Renal cortical epithelial cell (primary cell): Measurements from ENCODE around the gene HNRNPM. TPM values are rescaled to one million over a fixed set of nuclear protein-coding genes. Genes with fewer than 3 reads are reported as not detected.
A peak's percentile ranks its signal among the peaks of the same experiment; 100 is the strongest.
"Not testable (repeated sequence)": the region's sequence is repeated elsewhere in the genome, so short reads cannot be mapped to it uniquely, and the experiment has no call there.

Source experiments
- DNase-seq: peaks from one replicate; pipeline ENCODE4 v3.0.0-alpha.2; 2011; ENCODE audit warnings: low read depth
- total RNA-seq: library from RNA; depleted of rRNA; stranded (reverse); fragments of >200 nt; gene quantifications from 2 replicates; pipeline ENCODE4 v1.2.3, GENCODE V29; 2014

Gene HNRNPM
- total RNA-seq, 1 donor from 2014 or later = 98.8 TPM

DNA sequence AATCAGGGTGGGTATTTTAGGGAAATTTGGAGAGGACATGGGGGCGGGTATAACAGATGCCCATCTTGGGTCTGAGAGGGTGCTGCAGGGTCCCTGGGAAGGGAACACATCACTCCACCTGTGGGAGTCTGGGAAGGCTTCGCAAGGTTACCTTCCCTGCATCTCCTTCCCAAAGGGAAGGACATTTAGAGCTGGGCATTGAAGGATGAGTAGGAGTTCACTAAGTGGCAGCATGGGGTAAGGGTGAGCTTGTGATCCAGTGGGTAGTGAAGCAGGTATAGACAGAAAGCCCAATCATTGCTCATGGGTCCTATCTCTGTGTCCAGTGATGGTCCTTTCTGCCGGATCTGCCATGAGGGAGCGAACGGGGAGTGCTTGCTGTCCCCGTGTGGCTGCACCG is 18.5 kb upstream of the HNRNPM start:
- DNase-seq = no peak

DNA sequence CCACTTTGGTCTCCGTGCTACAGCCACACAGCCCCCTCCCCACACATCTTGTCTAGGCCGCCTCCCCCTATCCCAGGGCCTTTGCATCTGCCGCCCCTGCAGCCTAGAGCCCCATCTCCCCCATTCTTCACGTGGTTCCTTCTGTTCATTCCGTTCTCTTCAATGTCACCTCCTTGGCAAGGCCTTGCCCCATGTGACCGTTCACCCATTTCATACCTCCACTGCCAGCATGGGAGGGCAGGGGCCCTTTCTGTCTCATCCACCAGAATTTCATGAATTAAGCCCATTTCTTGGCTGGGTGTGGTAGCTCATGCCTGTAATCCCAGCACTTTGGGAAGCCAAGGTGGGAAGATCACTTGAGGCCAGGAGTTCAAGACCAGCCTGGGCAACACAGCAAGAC is 15.7 kb upstream of the HNRNPM start:
- DNase-seq = no peak

DNA sequence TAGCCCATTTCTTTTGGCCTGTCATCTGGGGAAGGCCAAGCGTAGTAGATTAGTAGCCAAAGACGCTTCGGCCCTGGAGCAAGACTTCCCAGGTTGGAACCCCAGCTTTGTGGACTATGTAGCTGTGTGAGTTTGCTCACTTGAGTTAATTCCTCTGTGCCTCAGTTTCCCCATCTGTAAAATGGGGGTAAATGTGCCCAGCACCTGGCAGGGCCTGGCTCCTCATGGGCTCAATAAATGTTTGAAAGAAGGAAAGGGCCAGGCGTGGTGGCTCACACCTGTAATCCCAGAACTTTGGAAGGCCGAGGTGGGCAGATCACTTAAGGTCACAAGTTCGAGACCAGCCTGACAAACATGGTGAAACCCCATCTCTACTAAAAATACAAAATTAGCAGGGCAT is 14.9 kb upstream of the HNRNPM start:
- no peak for DNase-seq

DNA sequence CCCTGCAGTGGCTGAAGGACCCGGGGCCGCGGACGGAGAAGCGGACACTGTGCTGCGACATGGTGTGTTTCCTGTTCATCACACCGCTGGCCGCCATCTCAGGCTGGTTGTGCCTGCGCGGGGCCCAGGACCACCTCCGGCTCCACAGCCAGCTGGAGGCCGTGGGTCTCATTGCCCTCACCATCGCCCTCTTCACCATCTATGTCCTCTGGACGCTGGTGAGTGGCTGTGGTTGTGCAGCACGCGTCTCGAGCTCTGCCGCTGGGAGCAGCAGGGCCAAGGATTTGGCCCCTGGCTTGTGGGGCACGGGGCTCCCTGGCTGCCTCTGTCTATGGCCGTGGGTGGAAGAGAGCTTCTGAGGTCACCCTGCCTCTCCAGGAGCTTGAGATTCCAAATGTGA is 14.1 kb upstream of the HNRNPM start:
- no peak for DNase-seq

DNA sequence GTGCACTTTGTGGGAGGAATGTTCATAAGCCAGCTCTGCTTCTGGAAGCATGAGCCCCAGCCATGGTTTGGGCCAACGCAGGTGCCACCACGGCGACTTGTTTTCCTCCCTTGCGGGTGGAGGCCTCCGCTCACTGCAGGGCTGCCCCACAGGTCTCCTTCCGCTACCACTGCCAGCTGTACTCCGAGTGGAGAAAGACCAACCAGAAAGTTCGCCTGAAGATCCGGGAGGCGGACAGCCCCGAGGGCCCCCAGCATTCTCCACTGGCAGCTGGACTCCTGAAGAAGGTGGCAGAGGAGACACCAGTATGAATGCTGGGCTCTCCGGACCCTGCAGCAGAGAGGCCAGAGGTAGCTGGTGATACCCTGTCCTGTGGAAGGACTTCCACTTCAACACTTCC is 6.5 kb upstream of the HNRNPM start:
- DNase-seq = no peak

DNA sequence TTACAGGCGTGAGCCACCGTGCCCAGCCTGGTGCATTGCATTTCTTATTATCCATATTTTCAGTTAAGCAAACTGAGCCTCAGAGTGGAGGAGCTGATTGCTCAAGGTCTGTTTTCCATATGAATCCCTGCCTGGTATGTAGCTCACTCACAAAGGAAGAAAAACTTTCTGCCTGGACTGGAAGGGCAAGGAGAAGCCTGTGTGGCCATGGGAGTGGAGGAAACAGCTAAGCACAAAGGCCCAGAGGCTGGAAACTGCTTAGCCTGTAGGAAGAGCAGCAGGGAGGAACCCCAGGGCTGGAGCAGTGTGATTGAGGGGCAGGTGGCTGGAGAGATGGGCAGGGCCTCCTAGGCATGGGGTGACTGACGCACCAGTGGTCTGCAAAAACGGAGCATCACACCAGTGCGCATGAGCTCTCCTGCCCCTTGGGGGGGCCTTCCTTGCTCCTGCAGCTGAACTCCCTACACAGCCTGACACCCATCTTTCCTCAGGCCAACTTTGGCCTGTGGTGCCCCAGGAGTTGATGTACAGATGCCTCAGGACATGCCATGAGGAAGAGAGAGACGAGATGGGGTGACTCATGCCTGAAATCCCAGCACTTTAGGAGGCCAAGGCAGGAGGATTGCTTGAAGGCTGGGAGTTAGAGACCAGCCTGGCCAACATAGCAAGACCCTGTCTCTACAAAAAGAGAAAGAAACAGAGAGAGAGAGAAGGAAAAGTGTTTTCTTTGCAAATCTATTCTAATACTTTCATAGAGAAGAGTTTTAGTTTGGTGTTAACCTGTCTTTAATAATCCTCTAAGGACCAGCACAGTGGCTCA is 2.8 kb upstream of the HNRNPM start:
- no peak for DNase-seq

DNA sequence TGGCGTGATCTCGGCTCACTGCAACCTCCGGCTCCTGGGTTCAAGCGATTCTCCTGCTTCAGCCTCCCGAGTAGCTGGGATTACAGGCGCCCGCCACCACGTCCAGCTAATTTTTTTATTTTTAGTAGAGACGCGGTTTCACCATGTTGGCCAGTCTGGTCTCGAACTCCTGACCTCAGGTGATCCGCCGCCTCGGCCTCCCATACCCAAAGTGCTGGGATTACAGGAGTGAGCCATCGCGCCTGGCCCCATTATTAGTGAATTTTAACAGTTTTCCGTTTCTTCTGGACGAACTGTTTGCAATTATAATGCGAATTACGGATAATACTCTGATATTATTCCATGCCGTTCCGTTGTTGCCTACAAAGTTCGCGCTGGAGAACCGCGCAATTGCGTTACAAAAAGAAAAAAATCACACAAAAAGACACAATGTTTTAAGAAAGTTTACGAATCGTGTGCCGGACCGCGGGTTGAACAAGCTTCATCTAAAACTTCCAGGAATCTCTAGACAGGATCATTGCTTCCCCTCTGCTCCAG is 567 bp upstream of the HNRNPM start:
- not testable (repeated sequence) for DNase-seq

DNA sequence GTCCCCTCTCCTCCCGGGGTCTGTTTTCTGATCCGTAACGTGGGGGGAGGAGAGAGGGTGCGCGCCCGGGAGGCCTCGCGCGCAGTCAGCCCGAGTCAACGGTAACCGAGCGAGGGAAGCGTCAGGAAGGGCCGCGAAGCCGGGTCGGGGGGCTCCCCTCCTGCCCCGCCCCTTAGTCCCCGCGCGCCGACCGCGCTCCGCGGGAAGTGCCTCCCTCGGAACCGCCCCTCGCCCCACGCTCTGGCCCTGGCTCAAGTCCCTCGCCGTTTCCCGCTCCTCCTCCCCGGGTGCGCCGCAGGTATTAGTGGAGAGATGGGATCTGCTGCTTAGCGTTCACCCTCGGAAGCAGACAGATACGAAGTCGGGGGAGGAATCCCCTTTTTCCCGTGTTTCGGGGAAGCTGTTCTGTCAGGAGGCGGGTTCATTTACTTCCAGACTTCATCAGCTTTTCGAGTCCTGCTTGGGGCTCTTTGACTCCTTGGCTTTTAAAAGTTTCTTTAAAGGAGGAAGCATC is 770 bp downstream of the HNRNPM start:
- DNase-seq = no peak

DNA sequence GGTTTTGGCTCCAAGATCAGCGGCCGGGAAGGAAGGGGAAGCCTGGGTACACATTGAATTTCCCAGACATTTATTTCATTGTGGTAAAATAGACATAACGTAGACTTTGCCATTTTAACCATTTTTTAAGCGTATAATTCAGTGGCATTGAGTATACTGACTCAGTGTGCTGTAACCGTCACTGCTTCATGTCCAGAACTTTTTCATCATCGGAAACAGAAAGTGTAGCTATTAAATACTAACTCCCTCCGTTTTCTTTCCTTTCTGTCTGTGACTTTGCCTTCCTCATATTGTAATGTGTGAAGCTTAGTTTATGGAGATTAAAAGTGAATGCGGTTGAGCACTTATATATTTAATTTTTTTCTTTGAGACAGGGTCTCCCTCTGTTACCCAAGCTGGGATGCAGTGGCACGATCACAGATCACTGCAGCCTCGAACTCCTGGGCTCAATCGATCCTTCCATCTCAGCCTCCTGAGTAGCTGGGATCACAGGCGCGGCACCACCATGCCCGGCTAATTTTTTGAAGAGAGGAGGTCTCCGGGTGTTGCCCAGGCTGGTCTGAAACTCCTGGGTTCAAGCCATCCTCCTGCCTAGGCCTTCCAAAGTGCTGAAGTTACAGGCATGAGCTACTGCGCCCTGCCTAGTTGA is 1.4 kb downstream of the HNRNPM start:
- no peak for DNase-seq

DNA sequence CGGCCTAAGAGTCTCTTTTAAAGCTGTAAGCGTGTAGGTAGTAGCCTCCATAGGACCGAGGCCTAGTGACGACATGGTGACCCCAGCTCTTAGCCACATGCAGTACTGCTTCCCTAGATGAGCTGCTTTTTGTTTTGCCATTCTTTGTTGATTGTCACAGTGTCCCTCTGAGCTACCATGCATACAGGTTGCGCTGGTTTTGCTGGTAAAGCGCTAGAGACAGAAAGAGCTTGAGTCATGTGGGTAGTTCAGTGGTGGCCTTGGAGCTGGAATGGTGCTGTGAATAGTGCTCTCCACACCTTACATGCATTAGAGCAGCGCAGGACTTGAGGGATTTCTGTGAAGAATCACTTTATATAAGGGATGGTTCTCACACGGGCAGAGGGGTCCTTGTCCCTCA is 5.1 kb downstream of the HNRNPM start:
- DNase-seq = no peak

DNA sequence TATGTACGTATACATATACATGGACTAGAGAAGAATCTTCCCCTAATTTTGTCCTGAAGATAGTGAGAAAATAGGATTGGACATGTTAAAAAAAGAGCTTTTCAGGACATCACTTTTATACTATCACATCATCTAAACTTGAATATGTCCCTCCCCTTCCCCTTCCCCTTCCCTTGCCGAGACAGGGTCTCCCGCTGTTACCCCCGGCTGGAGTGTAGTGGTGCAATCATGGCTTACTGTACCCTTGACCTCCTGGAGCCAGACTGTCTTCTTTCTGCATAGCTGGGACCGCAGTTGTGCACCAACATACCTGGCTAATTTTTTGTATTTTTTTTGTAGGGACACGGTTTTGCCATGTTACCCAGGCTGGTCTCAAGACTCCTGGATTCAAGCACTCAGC is 6.6 kb downstream of the HNRNPM start:
- no peak for DNase-seq

DNA sequence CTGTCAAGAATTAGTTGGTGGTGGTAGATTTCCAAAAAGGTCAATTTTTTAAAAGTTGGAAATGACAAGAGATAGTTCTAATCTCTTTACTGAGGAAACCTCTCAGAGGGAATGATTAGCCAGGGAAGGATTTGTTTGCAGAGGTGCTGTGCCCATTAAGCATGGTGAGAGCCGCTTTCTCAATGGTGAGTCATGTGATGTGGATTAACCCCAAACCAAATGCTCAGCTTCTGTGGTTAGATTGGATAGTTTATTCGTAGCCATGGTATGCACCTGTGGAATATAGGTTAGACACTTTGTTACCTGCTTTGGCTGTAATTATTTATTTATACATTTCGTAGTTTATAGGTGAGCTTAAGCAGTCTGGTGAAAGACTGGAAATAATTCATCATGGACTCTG is 7.1 kb downstream of the HNRNPM start:
- peak; percentile 92 for DNase-seq

DNA sequence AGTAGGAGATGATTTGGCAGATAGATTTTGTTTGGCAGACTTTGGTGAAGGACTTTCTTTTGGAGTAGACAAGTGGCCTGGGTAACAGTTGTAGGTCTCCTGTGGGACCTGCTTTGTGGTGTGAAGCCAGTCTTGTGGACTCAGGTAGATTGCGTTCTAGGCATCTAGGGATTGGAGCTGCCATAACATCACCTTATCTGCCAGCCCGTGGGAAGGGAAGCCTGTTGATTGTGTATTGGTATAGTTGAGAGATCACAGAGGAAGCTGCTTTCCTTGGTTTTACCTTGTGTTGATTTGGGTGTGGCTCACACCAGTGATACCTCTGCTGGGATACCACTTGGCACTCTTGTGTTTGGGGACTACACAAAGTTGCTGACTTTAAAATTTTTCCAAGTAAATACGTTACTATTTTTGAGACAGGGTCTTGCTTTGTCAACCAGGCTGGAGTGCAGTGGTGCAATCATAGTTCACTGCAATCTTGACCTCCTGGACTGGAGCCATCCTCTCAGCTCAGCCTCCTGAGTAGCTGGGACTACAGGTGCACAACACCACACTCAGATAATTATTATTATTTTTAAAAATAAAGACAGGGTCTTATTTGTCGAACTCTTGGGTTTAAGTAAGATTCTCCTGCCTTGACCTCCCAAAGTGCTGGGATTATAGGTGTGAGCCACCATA is 7.8 kb downstream of the HNRNPM start:
- no peak for DNase-seq

DNA sequence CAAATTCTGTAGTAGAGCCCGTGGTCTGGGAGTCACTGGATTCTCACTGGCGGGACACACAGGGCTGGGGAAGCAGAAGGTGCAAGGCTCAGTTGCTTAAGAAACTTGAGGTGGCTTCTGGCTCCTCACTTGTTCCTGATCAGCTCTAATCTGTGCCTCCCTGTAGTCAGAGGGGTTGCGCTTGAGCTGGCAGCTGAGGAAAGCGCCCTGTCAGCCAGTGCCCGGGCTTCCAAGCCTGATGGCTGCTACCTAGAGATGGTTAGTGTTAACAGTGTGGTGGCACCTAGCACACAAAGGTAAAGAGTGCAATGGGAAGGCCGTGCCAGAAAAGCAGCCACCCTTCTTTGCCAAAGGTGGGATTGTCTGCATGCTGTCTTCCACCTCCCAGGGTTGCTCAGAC is 8.8 kb downstream of the HNRNPM start:
- no peak for DNase-seq

DNA sequence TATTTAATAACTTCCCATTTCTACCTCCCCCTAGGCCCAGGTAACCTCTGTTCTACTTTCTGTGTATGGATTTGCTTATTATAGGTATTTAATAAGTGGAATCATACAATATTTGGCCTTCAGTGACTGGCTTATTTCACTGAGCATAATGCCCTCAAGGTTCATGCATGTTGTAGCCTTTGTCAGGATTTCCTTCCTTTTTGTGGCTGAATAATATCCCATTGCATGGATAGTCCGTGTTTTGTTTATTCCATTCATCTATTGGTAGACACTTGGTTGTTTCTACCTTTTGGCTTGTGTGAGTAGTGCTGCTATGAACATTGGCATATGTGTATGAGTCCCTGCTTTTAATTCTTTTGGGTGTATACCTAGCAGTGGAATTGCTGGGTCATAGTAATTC is 9.4 kb downstream of the HNRNPM start:
- DNase-seq = no peak

DNA sequence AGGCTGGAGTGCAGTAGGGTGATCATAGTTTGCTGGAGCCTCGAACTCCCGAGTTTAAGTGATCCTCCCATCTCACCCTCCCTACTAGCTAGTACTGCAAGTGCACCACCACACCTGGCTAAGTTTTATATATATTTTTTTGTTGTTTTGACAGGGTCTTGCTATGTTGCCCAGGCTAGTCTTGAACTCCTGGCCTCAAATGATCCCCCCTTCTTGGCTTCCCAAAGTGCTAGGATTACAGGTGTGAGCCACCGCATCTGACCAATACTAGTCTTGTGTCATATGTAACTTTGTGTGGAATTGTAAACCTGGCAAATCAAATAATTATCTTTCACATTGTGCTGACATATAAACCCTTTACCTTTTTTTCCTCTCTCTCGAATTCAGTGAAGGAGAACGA is 10.2 kb downstream of the HNRNPM start:
- no peak for DNase-seq

DNA sequence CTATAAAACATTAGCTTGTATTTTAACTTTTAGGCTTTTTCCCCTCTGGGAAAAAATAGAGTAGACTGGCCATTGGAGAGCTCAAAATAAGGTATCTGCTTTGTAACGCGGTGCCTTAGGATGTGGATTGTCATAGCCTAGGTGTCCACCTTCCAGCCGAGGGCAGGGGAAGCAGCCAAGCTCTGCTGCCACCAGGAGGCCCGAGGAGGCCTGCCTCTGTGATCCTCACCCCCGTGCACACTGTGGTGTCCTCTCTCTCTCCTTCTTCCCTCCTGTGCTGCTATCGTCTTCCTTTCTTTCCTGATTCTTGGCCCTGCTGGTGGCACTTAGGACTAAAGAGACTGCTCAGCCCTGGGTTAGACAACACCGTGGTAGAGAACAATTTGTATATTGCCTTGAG is 11.3 kb downstream of the HNRNPM start:
- DNase-seq = no peak

DNA sequence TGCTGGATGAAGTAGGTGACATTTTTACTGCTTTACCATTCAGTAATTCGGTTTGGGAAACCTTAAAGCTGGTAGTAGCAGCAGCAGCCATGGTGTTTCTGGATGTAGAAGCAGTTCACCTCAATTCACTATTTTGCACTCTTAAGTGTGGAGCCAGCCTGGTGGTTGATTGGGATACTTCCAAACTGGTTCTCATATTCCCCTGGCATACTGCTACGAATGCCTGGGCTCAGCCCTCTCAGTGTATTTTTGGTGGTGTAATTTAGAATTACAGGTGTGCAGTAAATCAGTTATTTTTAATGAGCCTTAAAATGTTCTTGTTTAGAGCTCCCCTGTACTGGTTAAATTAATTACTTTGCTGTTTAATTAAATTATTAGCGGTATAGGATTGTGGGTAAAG is 12.4 kb downstream of the HNRNPM start:
- no peak for DNase-seq

DNA sequence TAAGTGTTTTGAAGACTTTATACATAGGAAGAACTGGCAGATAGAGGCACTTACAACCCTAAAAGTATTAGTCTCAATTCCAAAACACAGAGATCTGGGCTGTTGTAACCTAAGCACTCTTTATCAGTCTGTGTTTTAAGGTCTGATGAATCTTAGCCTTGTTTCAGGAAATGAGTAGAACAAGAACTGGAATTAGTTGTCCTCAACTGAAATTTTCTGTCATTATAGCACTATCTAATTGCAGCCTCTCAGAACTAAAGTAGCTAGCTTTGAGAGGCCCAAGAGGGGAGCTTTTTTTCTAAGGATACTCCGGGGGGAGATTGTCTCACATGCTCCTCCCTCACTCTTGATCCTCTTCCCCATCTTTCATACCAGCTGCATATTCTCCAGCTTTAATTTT is 13.1 kb downstream of the HNRNPM start:
- no peak for DNase-seq

DNA sequence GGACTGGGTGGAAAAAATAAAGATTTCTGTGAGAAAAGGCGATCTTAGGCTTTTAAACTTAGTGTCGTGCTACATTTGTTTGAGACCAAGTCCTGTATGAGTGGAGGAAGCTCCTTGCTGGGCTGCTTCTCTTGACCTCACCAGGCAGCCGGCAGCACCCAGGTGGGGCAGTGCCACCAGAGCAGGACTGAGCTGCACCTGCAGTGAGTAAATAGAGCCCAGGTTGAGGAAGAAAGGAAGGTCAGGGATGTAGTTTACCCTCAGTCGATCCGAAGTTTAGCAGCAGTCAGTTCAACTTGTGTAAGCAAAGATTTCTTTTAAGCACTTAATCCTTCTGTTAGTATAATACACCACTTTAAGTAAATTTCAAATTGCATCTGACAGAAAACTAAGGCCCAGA is 13.6 kb downstream of the HNRNPM start:
- DNase-seq = no peak

DNA sequence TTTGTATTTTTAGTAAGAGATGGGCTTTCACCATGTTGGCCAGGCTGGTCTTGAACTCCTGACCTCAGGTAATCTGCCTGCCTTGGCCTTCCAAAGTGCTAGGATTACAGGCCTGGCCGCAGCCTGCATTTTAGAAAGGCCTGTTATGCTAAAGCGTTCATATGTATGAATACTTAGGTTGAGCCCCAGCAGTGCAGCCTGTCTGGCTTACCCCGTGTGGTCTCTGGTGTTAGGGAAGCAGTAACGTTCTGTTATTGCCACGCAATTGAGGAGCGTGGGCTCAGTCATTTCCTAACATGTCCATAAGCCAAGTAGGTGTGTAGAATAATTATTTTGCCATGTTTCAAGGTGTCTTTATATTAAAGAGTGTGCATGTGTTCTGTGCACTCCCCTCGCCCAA is 14.3 kb downstream of the HNRNPM start:
- DNase-seq = no peak

DNA sequence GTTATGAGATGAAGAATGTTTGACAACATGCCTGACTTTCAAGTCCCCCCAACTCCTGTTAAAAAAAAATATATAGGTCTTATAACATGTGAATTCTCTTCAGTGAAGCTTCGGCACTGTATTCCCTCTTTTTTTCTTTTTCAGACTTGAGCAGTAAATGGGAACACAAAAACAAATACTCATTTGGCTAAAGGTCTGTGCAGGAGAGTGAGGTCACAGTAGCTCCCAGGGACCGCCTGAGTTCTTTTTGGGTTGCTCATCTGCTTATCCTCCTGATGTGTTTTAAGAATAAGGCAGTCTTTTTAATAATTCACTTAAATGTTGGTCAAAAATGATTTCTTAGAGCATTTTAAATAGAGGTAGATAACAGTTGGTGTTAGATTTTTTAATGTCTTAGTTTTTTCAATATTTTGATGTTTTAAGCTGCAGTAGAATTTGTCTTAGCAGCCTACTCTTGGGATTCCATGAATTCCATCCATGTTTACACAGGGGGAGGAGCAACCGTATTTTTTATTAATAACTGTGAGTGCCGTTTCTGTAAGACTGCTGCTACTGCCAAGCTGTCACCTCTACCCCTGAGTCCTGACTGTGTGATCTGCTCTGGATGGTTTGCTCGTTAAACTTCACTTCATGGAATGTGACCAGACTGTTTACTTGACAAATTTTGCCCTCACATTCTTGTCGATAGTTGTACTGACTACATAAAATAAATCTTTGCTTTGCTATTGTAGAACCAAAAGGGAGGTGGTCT is 14.9 kb downstream of the HNRNPM start:
- peak; percentile 48 for DNase-seq
